ENCODE data around the gene VPS37B.

DNA sequence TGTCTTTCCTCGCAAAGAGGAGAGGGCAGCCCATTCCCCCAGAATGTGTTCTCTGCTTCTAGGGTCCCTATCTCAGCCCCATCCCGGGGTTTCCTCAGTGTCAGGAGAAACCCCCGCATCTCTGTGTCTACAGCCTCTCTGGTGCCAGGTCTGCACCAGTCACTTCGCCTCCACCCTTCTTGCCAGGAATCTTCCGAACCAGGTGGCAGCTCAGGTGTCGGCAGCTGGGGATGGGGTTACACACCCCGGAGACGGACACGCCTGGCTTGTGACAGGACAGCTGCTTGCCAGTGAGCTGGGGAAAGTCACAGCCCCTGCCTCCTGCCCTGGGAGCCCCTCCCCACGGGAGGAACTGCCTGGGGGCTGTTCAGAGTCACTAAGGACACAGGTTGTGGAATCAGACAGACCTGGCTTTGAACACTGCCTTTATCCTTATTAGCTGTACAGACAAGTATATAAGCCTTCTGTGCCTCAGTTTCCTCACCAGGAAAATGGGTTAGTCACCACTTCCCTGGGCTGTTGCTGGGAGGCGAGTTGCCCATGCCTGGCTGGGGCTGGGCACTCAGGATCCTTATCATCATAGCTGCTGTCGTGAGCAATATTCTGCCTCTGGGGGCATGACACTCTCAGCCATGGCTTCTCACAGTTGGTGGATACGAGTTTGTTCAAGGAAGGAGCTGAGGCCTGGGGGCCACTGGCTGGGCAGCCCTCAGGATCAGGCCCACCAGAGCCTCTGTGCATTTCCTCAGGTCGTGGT lies 49.9 kb downstream of the VPS37B start:
- TF ChIP-seq, protein P1, sequence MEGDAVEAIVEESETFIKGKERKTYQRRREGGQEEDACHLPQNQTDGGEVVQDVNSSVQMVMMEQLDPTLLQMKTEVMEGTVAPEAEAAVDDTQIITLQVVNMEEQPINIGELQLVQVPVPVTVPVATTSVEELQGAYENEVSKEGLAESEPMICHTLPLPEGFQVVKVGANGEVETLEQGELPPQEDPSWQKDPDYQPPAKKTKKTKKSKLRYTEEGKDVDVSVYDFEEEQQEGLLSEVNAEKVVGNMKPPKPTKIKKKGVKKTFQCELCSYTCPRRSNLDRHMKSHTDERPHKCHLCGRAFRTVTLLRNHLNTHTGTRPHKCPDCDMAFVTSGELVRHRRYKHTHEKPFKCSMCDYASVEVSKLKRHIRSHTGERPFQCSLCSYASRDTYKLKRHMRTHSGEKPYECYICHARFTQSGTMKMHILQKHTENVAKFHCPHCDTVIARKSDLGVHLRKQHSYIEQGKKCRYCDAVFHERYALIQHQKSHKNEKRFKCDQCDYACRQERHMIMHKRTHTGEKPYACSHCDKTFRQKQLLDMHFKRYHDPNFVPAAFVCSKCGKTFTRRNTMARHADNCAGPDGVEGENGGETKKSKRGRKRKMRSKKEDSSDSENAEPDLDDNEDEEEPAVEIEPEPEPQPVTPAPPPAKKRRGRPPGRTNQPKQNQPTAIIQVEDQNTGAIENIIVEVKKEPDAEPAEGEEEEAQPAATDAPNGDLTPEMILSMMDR (IDR thresholded peaks at IDR 0.05) = no peak
- TF ChIP-seq EP300 (IDR thresholded peaks at IDR 0.05) (no peak), POLR2A (IDR thresholded peaks at IDR 0.05) (no peak)

All from gastroesophageal sphincter (tissue), 3 donors.